B cell (primary cell): ENCODE results near the gene ARHGEF3.

Experiments
- EZH2 ChIP-seq: IDR thresholded peaks from 2 replicates; pipeline ENCODE4 v1.6.1; 2012; ENCODE audit warnings: borderline replicate concordance, low read depth, mild to moderate bottlenecking, moderate library complexity, low read length; ENCODE audit not compliant: insufficient read depth, poor library complexity, severe bottlenecking
- TF ChIP-seq, protein P1 (sequence below): fragments of 200-600 bp; IDR thresholded peaks from one replicate; pipeline ENCODE4 v1.8.0; 2022; ENCODE audit warnings: antibody characterized with exemption, mild to moderate bottlenecking

- TF ChIP-seq EZH2: no peak
- TF ChIP-seq, protein P1, sequence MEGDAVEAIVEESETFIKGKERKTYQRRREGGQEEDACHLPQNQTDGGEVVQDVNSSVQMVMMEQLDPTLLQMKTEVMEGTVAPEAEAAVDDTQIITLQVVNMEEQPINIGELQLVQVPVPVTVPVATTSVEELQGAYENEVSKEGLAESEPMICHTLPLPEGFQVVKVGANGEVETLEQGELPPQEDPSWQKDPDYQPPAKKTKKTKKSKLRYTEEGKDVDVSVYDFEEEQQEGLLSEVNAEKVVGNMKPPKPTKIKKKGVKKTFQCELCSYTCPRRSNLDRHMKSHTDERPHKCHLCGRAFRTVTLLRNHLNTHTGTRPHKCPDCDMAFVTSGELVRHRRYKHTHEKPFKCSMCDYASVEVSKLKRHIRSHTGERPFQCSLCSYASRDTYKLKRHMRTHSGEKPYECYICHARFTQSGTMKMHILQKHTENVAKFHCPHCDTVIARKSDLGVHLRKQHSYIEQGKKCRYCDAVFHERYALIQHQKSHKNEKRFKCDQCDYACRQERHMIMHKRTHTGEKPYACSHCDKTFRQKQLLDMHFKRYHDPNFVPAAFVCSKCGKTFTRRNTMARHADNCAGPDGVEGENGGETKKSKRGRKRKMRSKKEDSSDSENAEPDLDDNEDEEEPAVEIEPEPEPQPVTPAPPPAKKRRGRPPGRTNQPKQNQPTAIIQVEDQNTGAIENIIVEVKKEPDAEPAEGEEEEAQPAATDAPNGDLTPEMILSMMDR: no peak
Measured at GRCh38 chr3:56817646-56818045, 15.9 kb upstream of the ARHGEF3 start.
